Measurements from ENCODE around the gene CD27. TPM values are rescaled to one million over a fixed set of nuclear protein-coding genes. Genes with fewer than 3 reads are reported as not detected.

The CD27 gene
- total and polyA plus RNA-seq, 2 of the 13 experiments (the other 11 are each of a cell fraction or from before 2014, with no cell fraction given), result 0.12 TPM; not detected in 1

DNA sequence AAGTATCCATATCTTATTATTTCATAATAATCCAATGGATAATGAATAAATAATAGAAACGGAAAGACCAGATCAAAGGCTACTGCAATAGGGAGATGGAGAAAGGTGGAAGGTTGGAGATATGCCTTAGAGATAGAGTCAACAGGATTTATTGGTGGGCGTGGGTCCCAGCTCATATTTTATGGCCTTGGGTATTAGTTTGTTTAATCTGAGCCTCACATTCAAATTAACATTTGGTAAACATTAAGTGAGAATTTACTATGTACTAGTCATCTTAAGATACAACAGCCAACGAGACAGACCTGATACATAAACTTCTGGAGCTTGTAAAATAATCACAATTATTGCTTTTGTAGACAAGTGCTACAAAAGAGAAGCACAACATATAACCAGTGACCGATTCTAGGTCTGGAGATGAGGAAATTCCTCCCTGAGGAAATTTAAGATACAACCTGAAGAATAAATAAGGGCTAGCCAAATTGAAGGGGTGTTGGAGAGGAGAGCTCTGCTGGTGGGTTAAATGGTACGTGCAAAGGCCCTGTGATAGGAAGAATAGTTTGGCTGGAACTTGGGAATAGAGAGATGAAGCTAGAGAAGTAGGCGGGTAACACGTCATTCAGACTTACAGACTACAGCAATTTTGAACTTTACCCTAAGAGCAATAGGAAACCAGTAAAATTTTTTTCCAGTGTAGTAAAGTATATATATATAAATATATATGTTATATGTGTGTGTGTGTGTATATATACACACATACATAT, 44.7 kb upstream of the CD27 start:
- DNase-seq (ENCODE audit: low spot score) (no peak), ATAC-seq (no peak), FAIRE-seq (no peak)
- H3K9ac ChIP-seq (ENCODE audit: insufficient read depth, low read depth, low read length), result no peak overlapping the region
- intact Hi-C loops (cut with micrococcal nuclease; ENCODE audit: unreplicated experiment), result no loop called here
- no TSS peak for BruUV-seq (replicated peaks)
- H3K4me2 ChIP-seq (ENCODE audit: low read depth, low read length), result no peak overlapping the region
- no peaks in the 10 kb centered on the region for H4K20me1 ChIP-seq (ENCODE audit: insufficient read depth, low read length)
- ChIA-PET CTCF (ENCODE audit: low intra/inter-chr PET ratio, low total read pairs) (no interaction called here), POLR2A (no interaction called here)
- in situ Hi-C loops (cut with HindIII; ENCODE audit: extremely low pct_ligation_motif_present, low pct_unique_long_range_greater_than_20kb), result no loop called here
- H3K79me2 ChIP-seq (ENCODE audit: insufficient read depth, low read length), result no peaks in the 10 kb centered on the region
- no peak overlapping the region for H3K4me3 ChIP-seq (replicated peaks in 1 of 3; ENCODE audit: insufficient read depth in 1 of 3, low read depth in 2 of 3, low read length in 3 of 3)
- H3K9me3 ChIP-seq (ENCODE audit: low read length), result no peaks in the 10 kb centered on the region
- H3K36me3 ChIP-seq (replicated peaks in 1 of 2; ENCODE audit: control insufficient read depth in 1 of 2, insufficient read depth in 2 of 2, low read length in 2 of 2), result no peaks in the 10 kb centered on the region
- H3K27me3 ChIP-seq (ENCODE audit: control insufficient read depth in 1 of 2, insufficient read depth in 2 of 2, low read length in 2 of 2), result no peaks in the 10 kb centered on the region
- no peak overlapping the region for H3K27ac ChIP-seq (ENCODE audit: extremely low read length, insufficient read depth, low read length)
- H3K4me1 ChIP-seq (ENCODE audit: insufficient read depth, low read length), result no peaks in the 10 kb centered on the region
- no peak overlapping the region for H2AFZ ChIP-seq (ENCODE audit: low read length)
- 80% methylated on average over 7 of the region's 7 CpGs for WGBS (ENCODE audit: low lambda C conversion rate)
- TF ChIP-seq ZNF354B (CRISPR knock-in tag; IDR thresholded peaks at IDR 0.05) (no peak), EP300 (IDR thresholded peaks at IDR 0.05; ENCODE audit: low read depth in 2 of 2, low read length in 2 of 2) (no peak), EP300 (CRISPR knock-in tag; IDR thresholded peaks at IDR 0.05; ENCODE audit: borderline replicate concordance) (no peak), ZNF136 (CRISPR knock-in tag; IDR thresholded peaks at IDR 0.05; ENCODE audit: low read depth) (no peak), FOXP1 (IDR thresholded peaks at IDR 0.05) (no peak), FOXP1 (CRISPR knock-in tag; IDR thresholded peaks at IDR 0.05) (no peak), KDM2A (CRISPR knock-in tag; IDR thresholded peaks at IDR 0.05; ENCODE audit: borderline replicate concordance, low read depth) (no peak), FOXK1 (CRISPR knock-in tag; IDR thresholded peaks at IDR 0.05; ENCODE audit: borderline replicate concordance, low read depth) (no peak)
- TF ChIP-seq, protein P1, sequence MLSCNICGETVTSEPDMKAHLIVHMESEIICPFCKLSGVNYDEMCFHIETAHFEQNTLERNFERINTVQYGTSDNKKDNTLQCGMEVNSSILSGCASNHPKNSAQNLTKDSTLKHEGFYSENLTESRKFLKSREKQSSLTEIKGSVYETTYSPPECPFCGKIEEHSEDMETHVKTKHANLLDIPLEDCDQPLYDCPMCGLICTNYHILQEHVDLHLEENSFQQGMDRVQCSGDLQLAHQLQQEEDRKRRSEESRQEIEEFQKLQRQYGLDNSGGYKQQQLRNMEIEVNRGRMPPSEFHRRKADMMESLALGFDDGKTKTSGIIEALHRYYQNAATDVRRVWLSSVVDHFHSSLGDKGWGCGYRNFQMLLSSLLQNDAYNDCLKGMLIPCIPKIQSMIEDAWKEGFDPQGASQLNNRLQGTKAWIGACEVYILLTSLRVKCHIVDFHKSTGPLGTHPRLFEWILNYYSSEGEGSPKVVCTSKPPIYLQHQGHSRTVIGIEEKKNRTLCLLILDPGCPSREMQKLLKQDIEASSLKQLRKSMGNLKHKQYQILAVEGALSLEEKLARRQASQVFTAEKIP (CRISPR knock-in tag; IDR thresholded peaks at IDR 0.05; ENCODE audit: borderline replicate concordance), result no peak
- TF ChIP-seq, protein P2, sequence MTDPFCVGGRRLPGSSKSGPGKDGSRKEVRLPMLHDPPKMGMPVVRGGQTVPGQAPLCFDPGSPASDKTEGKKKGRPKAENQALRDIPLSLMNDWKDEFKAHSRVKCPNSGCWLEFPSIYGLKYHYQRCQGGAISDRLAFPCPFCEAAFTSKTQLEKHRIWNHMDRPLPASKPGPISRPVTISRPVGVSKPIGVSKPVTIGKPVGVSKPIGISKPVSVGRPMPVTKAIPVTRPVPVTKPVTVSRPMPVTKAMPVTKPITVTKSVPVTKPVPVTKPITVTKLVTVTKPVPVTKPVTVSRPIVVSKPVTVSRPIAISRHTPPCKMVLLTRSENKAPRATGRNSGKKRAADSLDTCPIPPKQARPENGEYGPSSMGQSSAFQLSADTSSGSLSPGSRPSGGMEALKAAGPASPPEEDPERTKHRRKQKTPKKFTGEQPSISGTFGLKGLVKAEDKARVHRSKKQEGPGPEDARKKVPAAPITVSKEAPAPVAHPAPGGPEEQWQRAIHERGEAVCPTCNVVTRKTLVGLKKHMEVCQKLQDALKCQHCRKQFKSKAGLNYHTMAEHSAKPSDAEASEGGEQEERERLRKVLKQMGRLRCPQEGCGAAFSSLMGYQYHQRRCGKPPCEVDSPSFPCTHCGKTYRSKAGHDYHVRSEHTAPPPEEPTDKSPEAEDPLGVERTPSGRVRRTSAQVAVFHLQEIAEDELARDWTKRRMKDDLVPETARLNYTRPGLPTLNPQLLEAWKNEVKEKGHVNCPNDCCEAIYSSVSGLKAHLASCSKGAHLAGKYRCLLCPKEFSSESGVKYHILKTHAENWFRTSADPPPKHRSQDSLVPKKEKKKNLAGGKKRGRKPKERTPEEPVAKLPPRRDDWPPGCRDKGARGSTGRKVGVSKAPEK (CRISPR knock-in tag; IDR thresholded peaks at IDR 0.05; ENCODE audit: borderline replicate concordance), result no peak
- TF ChIP-seq, protein P3, sequence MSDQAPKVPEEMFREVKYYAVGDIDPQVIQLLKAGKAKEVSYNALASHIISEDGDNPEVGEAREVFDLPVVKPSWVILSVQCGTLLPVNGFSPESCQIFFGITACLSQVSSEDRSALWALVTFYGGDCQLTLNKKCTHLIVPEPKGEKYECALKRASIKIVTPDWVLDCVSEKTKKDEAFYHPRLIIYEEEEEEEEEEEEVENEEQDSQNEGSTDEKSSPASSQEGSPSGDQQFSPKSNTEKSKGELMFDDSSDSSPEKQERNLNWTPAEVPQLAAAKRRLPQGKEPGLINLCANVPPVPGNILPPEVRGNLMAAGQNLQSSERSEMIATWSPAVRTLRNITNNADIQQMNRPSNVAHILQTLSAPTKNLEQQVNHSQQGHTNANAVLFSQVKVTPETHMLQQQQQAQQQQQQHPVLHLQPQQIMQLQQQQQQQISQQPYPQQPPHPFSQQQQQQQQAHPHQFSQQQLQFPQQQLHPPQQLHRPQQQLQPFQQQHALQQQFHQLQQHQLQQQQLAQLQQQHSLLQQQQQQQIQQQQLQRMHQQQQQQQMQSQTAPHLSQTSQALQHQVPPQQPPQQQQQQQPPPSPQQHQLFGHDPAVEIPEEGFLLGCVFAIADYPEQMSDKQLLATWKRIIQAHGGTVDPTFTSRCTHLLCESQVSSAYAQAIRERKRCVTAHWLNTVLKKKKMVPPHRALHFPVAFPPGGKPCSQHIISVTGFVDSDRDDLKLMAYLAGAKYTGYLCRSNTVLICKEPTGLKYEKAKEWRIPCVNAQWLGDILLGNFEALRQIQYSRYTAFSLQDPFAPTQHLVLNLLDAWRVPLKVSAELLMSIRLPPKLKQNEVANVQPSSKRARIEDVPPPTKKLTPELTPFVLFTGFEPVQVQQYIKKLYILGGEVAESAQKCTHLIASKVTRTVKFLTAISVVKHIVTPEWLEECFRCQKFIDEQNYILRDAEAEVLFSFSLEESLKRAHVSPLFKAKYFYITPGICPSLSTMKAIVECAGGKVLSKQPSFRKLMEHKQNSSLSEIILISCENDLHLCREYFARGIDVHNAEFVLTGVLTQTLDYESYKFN (CRISPR knock-in tag; conservative IDR thresholded peaks at IDR 0.05), result no peak
- TF ChIP-seq, protein P4, sequence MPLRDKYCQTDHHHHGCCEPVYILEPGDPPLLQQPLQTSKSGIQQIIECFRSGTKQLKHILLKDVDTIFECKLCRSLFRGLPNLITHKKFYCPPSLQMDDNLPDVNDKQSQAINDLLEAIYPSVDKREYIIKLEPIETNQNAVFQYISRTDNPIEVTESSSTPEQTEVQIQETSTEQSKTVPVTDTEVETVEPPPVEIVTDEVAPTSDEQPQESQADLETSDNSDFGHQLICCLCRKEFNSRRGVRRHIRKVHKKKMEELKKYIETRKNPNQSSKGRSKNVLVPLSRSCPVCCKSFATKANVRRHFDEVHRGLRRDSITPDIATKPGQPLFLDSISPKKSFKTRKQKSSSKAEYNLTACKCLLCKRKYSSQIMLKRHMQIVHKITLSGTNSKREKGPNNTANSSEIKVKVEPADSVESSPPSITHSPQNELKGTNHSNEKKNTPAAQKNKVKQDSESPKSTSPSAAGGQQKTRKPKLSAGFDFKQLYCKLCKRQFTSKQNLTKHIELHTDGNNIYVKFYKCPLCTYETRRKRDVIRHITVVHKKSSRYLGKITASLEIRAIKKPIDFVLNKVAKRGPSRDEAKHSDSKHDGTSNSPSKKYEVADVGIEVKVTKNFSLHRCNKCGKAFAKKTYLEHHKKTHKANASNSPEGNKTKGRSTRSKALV (CRISPR knock-in tag; IDR thresholded peaks at IDR 0.05), result no peak
